H1 (cell line): Measurements from ENCODE around the gene SMIM23.

ENCODE experiments used
- ATF3 ChIP-seq: IDR thresholded peaks from 2 replicates; pipeline ENCODE4 v1.6.1; 2011; ENCODE audit warnings: low read depth, mild to moderate bottlenecking, low read length; ENCODE audit not compliant: insufficient read depth
- CBX5 ChIP-seq: fragments of 300-800, 300-1000 bp; sonication (generic); IDR thresholded peaks from 2 replicates; pipeline ENCODE4 v1.7.1; 2016; ENCODE audit warnings: antibody characterized with exemption, low read length, low read depth
- CTCF ChIP-seq, 3 experiments: IDR thresholded peaks; 1 replicate in 2 of 3; 2 replicates in 1 of 3; pipeline versions ENCODE4 v1.5.1 to v1.6.1; 2011; ENCODE audit warnings: low read length in 3 of 3, mild to moderate bottlenecking in 3 of 3, inconsistent platforms in 2 of 3, low read depth in 1 of 3, moderate library complexity in 1 of 3; ENCODE audit not compliant: insufficient read depth in 1 of 3; ENCODE audit errors: control extremely low read depth in 1 of 3
- EP300 ChIP-seq, 2 experiments: IDR thresholded peaks; 1 replicate in 1 of 2; 2 replicates in 1 of 2; pipeline ENCODE4 v1.6.1; 2011 to 2012; ENCODE audit warnings: low read depth in 2 of 2, low read length in 2 of 2, mild to moderate bottlenecking in 2 of 2, borderline replicate concordance in 1 of 2, inconsistent platforms in 1 of 2, moderate library complexity in 1 of 2
- EZH2 ChIP-seq: fragments of 200-600 bp; sonication (generic); IDR thresholded peaks from 2 replicates; pipeline ENCODE4 v1.7.1; 2012; ENCODE audit warnings: low read depth, mild to moderate bottlenecking, moderate library complexity, low read length, inconsistent platforms; ENCODE audit not compliant: severe bottlenecking
- JUN ChIP-seq: IDR thresholded peaks from 2 replicates; pipeline ENCODE4 v1.6.1; 2011; ENCODE audit warnings: low read depth, mild to moderate bottlenecking, improper control_type of control experiment, low read length
- NANOG ChIP-seq: IDR thresholded peaks from 2 replicates; pipeline ENCODE4 v1.6.1; 2011; ENCODE audit warnings: low read length, low read depth, mild to moderate bottlenecking, inconsistent platforms; ENCODE audit not compliant: insufficient read depth, poor library complexity, severe bottlenecking
- PHF8 ChIP-seq: fragments of 200-600 bp; sonication (generic); conservative IDR thresholded peaks from 2 replicates; pipeline ENCODE4 v1.7.1; 2012; ENCODE audit warnings: low read depth, mild to moderate bottlenecking, inconsistent platforms, low read length, moderate library complexity
- POLR2A ChIP-seq, 2 experiments: IDR thresholded peaks; 1 replicate in 1 of 2; 2 replicates in 1 of 2; pipeline ENCODE4 v1.6.1; 2011; ENCODE audit warnings: low read depth in 2 of 2, low read length in 2 of 2, mild to moderate bottlenecking in 2 of 2; ENCODE audit errors: control extremely low read depth in 1 of 2
- TEAD4 ChIP-seq: IDR thresholded peaks from 2 replicates; pipeline ENCODE4 v1.6.1; 2012; ENCODE audit warnings: low read depth, low read length, inconsistent platforms, mixed read lengths

GRCh38 chr5:171743436-171744076 is 42.1 kb upstream of the SMIM23 start:
- TF ChIP-seq CTCF (IDR thresholded peaks at IDR 0.05; ENCODE audit: control extremely low read depth in 1 of 3, insufficient read depth in 1 of 3, low read depth in 1 of 3, low read length in 3 of 3) (no peak), EZH2 (no peak), ATF3 (no peak), CBX5 (no peak), JUN (no peak), NANOG (no peak), EP300 (IDR thresholded peaks at IDR 0.05; ENCODE audit: borderline replicate concordance in 1 of 2, low read depth in 2 of 2, low read length in 2 of 2) (no peak), PHF8 (no peak), TEAD4 (no peak), POLR2A (IDR thresholded peaks at IDR 0.05; ENCODE audit: control extremely low read depth in 1 of 2, low read depth in 2 of 2, low read length in 2 of 2) (no peak)
